Keratinocyte (primary cell): ENCODE data around the gene EXOC4. TPM values are rescaled to one million over a fixed set of nuclear protein-coding genes. Genes with fewer than 3 reads are reported as not detected.

Experiments
- DNase-seq: peaks from one replicate; pipeline ENCODE4 v3.0.0-alpha.2; 2011; ENCODE audit warnings: low read depth, missing footprints, low spot score
- FAIRE-seq: peaks from 2 replicates; lab custom pipeline; 2011; peaks lifted over from hg19 to GRCh38; lab: Jason Lieb, UNC
- H2AFZ ChIP-seq: 2 replicates; pipeline ENCODE4 v1.6.0; 2012; ENCODE audit warnings: low read length, control low read depth, inconsistent platforms; ENCODE audit not compliant: control insufficient read depth
- H3K27ac ChIP-seq: 2 replicates; pipeline ENCODE4 v1.5.1; 2011; ENCODE audit warnings: low read length; ENCODE audit not compliant: control insufficient read depth, insufficient read depth
- H3K27me3 ChIP-seq: 3 replicates; pipeline ENCODE4 v1.6.0; 2011; ENCODE audit warnings: low read length; ENCODE audit not compliant: control insufficient read depth, insufficient read depth; ENCODE audit errors: extremely low read depth
- H3K36me3 ChIP-seq, 2 experiments: 2 replicates in 1 of 2; 3 replicates in 1 of 2; pipeline ENCODE4 v1.5.1; 2011; ENCODE audit warnings: low read length in 2 of 2, mild to moderate bottlenecking in 1 of 2; ENCODE audit not compliant: control insufficient read depth in 2 of 2, insufficient read depth in 2 of 2; ENCODE audit errors: extremely low read depth in 1 of 2
- H3K4me1 ChIP-seq: 3 replicates; pipeline ENCODE4 v1.5.1; 2011; ENCODE audit warnings: low read length; ENCODE audit not compliant: control insufficient read depth, insufficient read depth; ENCODE audit errors: extremely low read depth
- H3K4me2 ChIP-seq: 3 replicates; pipeline ENCODE4 v1.6.0; 2011; ENCODE audit warnings: low read depth, low read length; ENCODE audit not compliant: control insufficient read depth, insufficient read depth; ENCODE audit errors: extremely low read depth
- H3K4me3 ChIP-seq, 3 experiments: fragments of 200-600 bp in 1 of 3; sonication (generic) in 1 of 3; 2 replicates in 2 of 3; 3 replicates in 1 of 3; pipeline ENCODE4 v1.5.1; 2011 to 2016; ENCODE audit warnings: low read length in 3 of 3, mild to moderate bottlenecking in 3 of 3, control low read depth in 2 of 3, inconsistent platforms in 1 of 3, low read depth in 1 of 3, mixed read lengths in 1 of 3, mixed run types in 1 of 3, moderate library complexity in 1 of 3; ENCODE audit not compliant: control insufficient read depth in 2 of 3, insufficient read depth in 2 of 3; ENCODE audit errors: extremely low read depth in 1 of 3
- H3K79me2 ChIP-seq: 2 replicates; pipeline ENCODE4 v1.6.0; 2012; ENCODE audit warnings: low read length; ENCODE audit not compliant: control insufficient read depth, insufficient read depth
- H3K9ac ChIP-seq: 3 replicates; pipeline ENCODE4 v1.6.0; 2011; ENCODE audit warnings: low read length; ENCODE audit not compliant: control insufficient read depth, insufficient read depth; ENCODE audit errors: extremely low read depth
- H3K9me1 ChIP-seq: 3 replicates; pipeline ENCODE4 v1.6.0; 2011; ENCODE audit warnings: low read length; ENCODE audit not compliant: control insufficient read depth, insufficient read depth; ENCODE audit errors: extremely low read depth
- H3K9me3 ChIP-seq: 2 replicates; pipeline ENCODE4 v1.5.1; 2012; ENCODE audit warnings: low read depth, low read length; ENCODE audit not compliant: control insufficient read depth
- H4K20me1 ChIP-seq: 3 replicates; pipeline ENCODE4 v1.6.0; 2011; ENCODE audit warnings: low read length; ENCODE audit not compliant: control insufficient read depth, insufficient read depth; ENCODE audit errors: extremely low read depth
- CTCF ChIP-seq, 3 experiments: IDR thresholded peaks in 1 of 3; conservative IDR thresholded peaks in 1 of 3; optimal IDR thresholded peaks in 1 of 3; 2 replicates in 2 of 3; 3 replicates in 1 of 3; pipeline versions ENCODE3 to v1.5.1; 2011; ENCODE audit warnings: low read length in 3 of 3, mild to moderate bottlenecking in 3 of 3, moderate library complexity in 2 of 3, control low read depth in 1 of 3, inconsistent platforms in 1 of 3; ENCODE audit not compliant: insufficient read depth in 2 of 3; ENCODE audit errors: extremely low read depth in 1 of 3
- EZH2 ChIP-seq: IDR thresholded peaks from one replicate; pipeline ENCODE4 v1.6.1; 2012; ENCODE audit warnings: inconsistent platforms, mild to moderate bottlenecking, low read length, moderate library complexity
- dilution Hi-C: fragments of 300-500 bp; cut with MboI; formaldehyde crosslinking; loops from one replicate; pipeline ENCODE4 v1.7.0; 2020; ENCODE audit warnings: low sequenced_read_pairs; ENCODE audit not compliant: extremely low pct_ligation_motif_present
- polyA plus RNA-seq, 5 experiments: library from polyadenylated mRNA; depleted of rRNA in 3 of 5; stranded (reverse) in 3 of 5; stranded (forward) in 1 of 5; unstranded in 1 of 5; fragments of >200 nt; gene quantifications; 1 replicate in 1 of 5; 2 replicates in 3 of 5; 3 replicates in 1 of 5; pipeline versions ENCODE4 v1.2.1 to v1.2.3, GENCODE V29; 2011 to 2012; ENCODE audit warnings: missing spikeins in 2 of 5, low read depth in 1 of 5, low replicate concordance in 1 of 5

EXOC4 gene
- polyA plus RNA-seq, 1 donor (not counting 4 experiments of a cell fraction or from before 2014, with no cell fraction given): 52.6 TPM

- no peaks in the 10 kb centered on the region for H3K79me2 ChIP-seq
- peak overlapping the region; percentile 33 for H3K4me2 ChIP-seq
- FAIRE-seq (peak; percentile 26), DNase-seq (no peak)
- TF ChIP-seq CTCF (optimal IDR thresholded peaks at IDR 0.05 in 1 of 3, IDR thresholded peaks at IDR 0.05 in 1 of 3, conservative IDR thresholded peaks at IDR 0.05 in 1 of 3; ENCODE audit: extremely low read depth in 1 of 3, insufficient read depth in 2 of 3, low read length in 3 of 3) (no peak), EZH2 (no peak)
- H3K27me3 ChIP-seq: no peaks in the 10 kb centered on the region
- peaks cover 5% of the 10 kb centered on the region for H3K4me1 ChIP-seq
- H3K27ac ChIP-seq: no peak overlapping the region
- H3K9ac ChIP-seq: no peak overlapping the region
- H3K4me3 ChIP-seq: no peak overlapping the region
- H2AFZ ChIP-seq: no peak overlapping the region
- no peaks in the 10 kb centered on the region for H3K9me1 ChIP-seq
- dilution Hi-C loops: no loop called here
- H3K36me3 ChIP-seq: no peaks in the 10 kb centered on the region
- H4K20me1 ChIP-seq: no peaks in the 10 kb centered on the region
- H3K9me3 ChIP-seq: no peaks in the 10 kb centered on the region
These were observed 435.8 kb downstream of the EXOC4 start for GRCh38 chr7:133688483-133689239.

DNA sequence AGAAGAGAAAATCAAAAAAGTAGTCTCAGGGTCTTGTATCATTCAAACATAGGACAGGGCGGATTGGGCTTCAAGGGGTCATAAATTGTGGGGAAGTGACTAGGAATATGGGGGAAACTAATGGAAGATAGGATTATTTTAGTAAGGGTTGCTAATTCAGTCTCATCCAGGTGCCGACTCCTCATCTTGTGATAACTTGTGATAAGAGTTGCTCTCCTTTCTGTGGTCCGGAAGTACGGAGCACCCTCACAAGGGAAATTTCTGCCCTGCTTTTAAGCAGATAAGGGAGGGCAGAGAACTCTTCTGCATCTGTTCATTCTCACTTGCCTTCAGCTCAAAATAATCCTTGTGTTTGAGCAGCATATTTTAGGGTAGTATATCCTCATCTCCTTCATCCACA, 437.9 kb downstream of the EXOC4 start:
- Histone ChIP-seq H3K9me1 (no peaks in the 10 kb centered on the region), H3K27me3 (no peaks in the 10 kb centered on the region), H4K20me1 (no peaks in the 10 kb centered on the region), H3K4me1 (peaks cover 5% of the 10 kb centered on the region), H3K36me3 (no peaks in the 10 kb centered on the region), H3K27ac (no peak overlapping the region), H3K79me2 (no peaks in the 10 kb centered on the region), H3K4me2 (no peak overlapping the region), H3K4me3 (no peak overlapping the region), H3K9me3 (no peaks in the 10 kb centered on the region), H2AFZ (no peak overlapping the region), H3K9ac (no peak overlapping the region)
- FAIRE-seq (no peak), DNase-seq (no peak)
- no peak for TF ChIP-seq CTCF (optimal IDR thresholded peaks at IDR 0.05 in 1 of 3, IDR thresholded peaks at IDR 0.05 in 1 of 3, conservative IDR thresholded peaks at IDR 0.05 in 1 of 3; ENCODE audit: extremely low read depth in 1 of 3, insufficient read depth in 2 of 3, low read length in 3 of 3)
- no peak for TF ChIP-seq EZH2
- dilution Hi-C loops: no loop called here
